GM19238 (cell line): ENCODE results near the gene PTH1R.

Source experiments
- DNase-seq: peaks from one replicate; pipeline ENCODE4 v3.0.0; 2011; ENCODE audit warnings: low spot score; ENCODE audit not compliant: insufficient read length

Gene PTH1R

DNA sequence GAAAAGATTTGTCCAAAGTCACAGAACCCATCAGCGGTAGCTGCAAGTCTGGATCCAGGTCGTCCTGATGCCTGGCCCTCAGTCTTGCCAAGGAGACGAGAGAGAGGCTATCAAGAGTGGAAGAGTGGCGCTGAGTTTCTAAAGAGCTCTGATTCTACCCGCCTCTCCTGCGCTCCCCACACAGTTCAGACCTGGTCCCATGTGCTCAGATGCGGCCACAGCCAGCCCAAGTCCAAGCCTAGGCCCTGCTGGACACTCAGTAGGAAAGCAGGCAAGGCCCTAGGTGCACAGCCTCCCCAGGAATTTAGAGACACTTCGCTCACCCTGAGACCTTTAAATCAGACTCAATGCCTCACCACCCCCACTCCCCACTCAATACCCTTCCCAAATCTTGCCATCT, 66.7 kb downstream of the PTH1R start:
- DNase-seq = no peak

DNA sequence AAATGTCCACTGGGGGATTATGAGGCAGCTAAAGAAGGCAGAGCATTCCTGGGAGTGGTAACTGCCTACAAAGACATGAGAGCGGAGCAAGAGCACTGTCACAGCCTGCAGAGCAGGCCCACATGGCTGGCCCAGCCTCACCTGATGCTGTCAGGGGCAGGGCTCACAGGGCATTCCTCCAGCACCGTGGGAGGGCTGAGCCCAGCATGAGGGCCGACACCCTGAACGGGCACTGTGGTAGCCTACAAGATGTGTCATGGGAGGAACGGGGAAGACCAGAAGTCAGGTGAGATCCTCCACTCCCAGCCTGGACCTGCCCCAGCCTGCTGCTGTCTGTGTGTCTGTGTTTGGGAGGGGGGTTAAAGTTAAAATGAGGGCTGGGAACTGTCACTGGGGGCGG, 68.9 kb downstream of the PTH1R start:
- DNase-seq = no peak

DNA sequence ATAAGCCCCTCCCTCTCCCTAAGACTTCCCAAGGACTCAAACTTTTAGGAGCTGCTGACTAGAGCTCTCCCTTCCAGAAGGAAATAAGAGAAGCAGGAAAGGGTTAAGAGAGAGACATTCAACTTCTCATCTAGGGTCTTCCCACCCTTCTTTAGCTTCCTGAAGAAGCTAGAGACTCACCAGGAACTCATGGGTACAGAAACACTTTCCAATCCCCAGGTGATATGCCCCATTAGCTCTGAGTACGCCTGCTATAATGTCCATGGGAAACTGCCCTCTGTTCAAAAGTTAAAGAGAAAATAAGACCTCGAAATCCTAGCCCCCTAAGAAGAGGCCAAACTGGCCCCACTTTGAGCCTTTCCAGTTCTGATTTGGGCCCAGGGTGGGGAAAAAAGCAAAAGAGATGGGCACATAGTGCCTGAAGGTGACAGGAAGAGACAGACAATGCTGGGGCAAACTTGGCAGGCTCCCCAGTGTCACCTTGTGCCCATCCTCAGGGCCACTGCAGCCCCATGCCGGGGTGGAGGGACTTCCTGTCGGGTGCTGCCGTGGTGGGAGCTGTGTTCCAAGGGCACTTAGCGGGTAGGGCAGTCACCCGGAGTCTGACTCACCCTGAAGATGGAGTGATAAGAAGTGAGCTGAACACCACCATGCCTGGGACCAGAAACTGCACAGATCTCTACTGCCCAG, 69.5 kb downstream of the PTH1R start:
- no peak for DNase-seq

DNA sequence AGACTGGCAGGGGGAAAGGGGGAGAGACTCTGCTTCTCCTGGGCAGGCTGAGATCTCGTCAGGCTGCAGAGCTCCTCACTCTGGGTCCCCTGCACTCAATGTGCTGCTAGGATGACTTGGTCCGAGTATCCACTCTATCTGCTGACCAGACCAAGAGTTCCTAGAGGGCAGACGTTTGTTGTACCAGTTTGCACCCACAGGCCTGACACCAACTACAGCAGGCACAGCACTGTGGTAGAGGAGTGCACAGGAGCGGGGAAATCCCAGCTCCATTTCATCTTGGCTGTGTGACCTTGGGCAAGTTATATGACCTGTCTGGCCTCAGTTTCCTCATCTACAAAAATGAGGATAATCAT, 70.0 kb downstream of the PTH1R start:
- DNase-seq = no peak

DNA sequence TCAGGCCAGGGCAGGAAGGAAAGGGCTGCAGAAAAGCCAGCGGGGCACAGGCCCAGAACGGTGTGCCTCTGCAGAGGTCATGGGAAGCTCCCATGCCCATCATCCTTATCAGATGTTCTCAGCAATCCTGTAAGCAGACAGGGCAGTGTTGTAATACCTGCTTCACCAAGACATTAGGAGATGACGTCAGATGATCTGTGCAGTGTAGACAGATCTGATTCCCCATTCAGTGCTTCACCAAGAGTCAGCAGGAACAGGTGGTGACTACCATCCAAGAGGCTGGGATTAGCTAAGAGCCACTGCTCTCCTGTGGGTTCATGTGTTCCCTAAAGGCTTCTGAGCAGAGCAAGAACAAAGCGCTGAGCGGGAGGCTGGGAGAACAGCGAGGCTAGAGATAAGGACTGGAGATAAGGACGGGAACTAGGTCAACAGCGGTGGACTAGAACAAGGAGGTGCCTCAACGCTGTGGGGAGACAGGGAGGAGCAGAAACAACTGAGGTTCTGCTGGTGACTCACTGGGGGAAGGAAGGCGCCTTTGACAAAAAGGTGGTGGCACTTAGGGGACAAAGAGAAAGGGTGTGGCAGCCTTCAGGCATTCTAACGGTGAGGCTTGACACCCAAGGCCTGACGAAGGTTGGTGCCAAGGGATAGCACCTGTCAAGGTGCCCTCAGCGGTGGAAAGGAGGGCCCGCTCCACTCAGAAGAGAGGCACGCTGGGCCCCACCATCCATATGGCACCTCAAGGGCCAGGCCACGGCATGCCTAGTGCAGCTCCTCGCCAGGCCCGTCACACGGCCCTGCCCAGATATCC, 70.7 kb downstream of the PTH1R start:
- no peak for DNase-seq

DNA sequence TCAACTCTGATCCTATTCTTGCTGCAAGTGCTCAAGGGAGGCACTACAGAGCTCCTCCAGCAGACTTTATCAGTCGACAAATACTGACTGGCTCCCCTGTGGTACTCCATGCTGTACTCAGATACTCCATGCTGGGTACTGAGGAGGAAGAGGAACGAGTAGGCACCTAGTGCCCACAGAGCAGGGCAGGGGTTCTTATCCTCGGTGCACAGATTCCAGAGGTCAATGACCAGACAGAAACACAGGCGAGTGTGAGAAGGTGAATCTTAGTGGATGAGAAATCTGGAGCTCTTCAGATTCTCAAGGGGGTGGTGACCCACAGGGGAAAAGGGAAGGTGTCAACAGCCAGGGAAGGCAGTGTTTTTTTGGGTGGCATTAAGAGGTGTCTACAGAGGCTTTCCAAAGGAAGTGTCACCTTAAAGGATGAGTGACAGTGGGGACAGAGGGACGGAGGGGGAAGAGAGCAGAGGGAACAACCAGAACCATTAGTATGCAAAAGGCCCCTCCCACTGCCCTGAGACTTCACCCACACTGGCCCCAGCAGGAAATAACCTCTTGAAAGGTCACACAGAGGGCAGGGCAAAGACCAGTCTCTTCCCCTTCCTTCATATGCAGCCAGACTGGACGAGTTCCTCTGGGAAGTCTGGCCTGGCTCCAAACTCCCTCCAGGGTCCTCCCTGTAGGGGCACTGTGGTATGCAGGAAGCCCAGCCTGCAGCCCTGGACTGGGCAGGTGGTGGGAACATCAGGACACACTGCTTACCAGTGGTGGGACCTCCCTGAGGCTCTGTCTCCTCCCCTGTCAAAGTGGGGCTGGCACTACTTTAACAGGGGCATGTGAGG, 71.5 kb downstream of the PTH1R start:
- DNase-seq = peak; percentile 34

DNA sequence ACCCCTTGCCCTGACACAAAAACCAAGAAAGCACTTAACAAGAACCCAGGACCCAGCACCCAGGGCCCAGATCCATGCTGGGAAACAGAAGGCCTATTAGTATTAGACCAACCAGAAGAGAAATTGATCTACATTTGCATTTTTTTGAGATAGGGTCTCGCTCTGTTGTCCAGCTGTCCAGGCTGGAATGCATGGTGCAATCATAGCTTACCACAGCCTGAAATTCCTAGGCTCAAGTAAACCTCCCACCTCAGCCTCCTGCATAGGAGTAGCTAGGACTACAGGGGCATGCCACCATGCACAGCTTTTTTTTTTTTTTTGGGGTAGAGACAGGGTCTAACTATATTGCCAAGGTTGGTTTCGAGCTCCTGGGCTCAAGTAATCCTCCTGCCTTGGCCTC, 72.7 kb downstream of the PTH1R start:
- no peak for DNase-seq

DNA sequence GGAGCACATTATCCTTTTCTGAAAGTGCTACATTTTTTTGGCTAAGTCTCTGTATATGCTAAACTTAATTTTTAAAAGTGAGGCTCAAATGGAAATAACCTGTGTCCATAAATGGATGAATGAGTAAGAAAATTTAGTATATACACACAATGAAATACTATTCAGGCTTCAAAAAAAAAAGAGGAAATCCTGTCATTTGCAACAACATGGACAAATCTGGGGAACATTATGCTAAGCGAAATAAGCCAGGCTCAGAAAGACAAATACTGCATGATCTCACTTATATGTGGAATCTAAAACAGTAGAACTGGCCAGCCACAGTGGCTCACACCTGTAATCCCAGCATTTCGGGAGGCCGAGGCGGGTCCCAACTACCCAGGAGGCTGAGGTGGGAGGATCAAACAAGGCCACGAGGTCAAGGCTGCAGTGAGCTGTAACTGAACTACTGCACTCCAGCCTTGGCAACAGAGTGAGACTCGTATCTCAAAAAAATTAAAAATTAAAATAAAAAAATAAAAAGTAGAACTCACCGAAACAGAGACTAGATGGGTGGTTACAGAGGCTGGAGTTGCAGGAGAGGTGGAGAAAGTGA, 73.2 kb downstream of the PTH1R start:
- DNase-seq = no peak

DNA sequence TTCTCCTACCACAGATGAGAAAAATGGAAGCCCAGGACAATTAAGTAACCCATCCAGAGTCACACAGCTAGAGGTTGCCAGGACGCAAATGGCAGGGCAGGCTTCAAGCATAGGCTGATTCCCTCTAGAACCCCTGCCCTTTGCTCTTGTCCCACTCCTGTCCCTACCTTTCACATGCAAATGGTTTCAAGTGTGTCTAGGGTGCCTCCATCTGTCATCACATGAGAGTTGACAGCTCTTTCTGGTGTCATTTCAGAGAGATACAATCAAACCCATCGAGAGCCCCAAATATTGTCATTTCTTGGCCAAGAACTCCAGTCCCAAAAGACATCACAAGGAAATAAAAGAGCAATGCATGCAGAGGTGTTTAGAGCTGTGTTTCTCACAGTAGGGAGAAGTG, 75.3 kb downstream of the PTH1R start:
- DNase-seq = no peak
